ENCODE measurements around the gene SLC36A3. TPM values are rescaled to one million over a fixed set of nuclear protein-coding genes. Genes with fewer than 3 reads are reported as not detected.
A peak's percentile ranks its signal among the peaks of the same experiment; 100 is the strongest.
"Not testable (repeated sequence)": the region's sequence is repeated elsewhere in the genome, so short reads cannot be mapped to it uniquely, and the experiment has no call there.

SLC36A3 gene
- total RNA-seq, 1 donor from 2014 or later: not detected

DNA sequence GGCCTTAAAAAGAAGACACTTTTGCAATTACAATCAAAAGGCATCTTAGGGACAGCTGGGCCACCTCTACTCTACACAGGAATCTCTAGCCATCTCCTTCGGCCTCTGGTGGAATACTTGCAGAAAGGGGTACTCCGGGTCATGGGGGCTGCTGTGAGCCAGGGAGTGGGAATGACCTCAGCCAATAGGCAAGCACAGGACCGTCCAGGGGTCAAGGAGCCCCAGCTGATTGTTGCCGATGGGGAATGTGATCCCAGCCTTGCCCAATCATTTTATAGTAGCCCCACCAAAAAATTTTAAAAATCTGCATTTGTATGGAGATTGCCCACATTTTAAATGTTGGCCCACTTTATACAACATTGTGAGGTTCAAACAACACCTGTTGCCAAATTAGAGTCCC, 16.9 kb upstream of the SLC36A3 start:
- no peak overlapping the region for H3K4me3 Mint-ChIP-seq (ENCODE audit: low read depth)
- intact Hi-C loops (cut with micrococcal nuclease): no loop called here
- no peak for DNase-seq (ENCODE audit: low spot score)
- no peak overlapping the region for H3K27ac Mint-ChIP-seq
- H3K9me3 Mint-ChIP-seq: no peaks in the 10 kb centered on the region
- H3K4me1 Mint-ChIP-seq (ENCODE audit: low read depth): no peaks in the 10 kb centered on the region
- H3K27me3 Mint-ChIP-seq (ENCODE audit: low read depth): peaks cover 6% of the 10 kb centered on the region
- no peaks in the 10 kb centered on the region for H3K36me3 Mint-ChIP-seq (ENCODE audit: low read depth)

DNA sequence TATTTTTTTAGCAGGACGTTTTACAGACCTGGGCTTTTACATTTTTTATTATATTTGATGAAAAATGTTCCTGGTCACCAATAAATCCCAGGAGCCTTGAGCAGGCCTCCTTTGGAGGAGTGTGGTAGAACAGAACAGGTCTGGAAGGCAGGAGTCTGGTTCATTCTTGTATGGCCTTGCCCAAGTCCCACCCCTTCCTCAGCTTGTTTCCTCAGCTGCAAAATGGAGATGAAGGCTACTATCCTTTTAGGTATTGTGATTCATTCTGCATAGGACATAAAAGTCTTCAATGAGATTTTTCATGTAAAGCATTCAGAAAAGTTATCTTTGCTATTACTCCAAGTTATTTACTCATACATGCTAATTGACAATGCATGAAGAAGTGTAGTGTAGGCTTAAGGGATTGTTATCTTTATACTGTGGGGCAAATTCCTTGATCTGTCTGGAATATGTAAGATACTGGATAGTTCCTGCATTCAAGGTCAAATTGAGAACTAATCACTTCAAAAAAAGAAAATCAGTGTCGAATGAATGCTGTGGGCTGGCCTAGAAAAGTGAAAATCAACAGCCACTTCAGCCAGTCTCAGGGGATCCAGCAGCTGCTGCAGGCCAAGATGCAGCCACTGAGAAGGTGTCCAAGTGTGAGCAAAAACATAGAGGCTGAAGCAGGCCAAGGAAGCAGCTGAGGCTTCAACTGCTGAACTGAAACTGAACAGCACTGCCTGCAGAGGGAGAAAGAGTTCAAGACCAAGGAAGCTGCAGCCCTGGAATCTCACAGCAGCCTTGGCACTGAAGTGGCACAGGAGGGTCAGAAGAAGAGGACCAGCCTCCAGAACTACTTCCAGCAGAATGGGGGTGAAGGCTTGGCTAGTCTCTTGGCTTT, 15.5 kb upstream of the SLC36A3 start:
- H3K4me1 Mint-ChIP-seq (ENCODE audit: low read depth): no peaks in the 10 kb centered on the region
- H3K4me3 Mint-ChIP-seq (ENCODE audit: low read depth): no peak overlapping the region
- H3K9me3 Mint-ChIP-seq: no peaks in the 10 kb centered on the region
- peaks cover 8% of the 10 kb centered on the region for H3K27me3 Mint-ChIP-seq (ENCODE audit: low read depth)
- no peak overlapping the region for H3K27ac Mint-ChIP-seq
- no peaks in the 10 kb centered on the region for H3K36me3 Mint-ChIP-seq (ENCODE audit: low read depth)
- no peak for DNase-seq (ENCODE audit: low spot score)
- intact Hi-C loops (cut with micrococcal nuclease): loop anchor here (5.0 kb wide), 1 partner anchor 37 kb away; no protein-coding TSS in a partner anchor

DNA sequence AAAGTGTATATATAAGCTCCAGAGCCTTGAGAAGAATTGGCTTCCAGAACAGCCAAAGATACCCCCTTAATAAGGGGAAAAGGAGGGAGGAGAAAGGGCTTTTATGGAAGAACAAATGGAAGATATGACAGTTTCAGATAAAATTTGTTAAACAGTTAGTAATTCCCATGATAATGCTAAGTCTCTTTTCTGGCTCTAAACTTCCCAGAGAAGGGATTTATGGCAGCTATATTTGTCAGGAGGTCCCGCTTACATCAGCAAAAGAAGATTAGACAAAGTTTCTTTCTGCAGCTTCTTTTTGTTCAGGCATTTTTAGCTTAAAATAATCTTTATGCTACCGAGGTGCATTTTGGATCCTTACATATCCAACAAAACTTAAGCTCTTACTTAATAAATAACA, 14.3 kb upstream of the SLC36A3 start:
- intact Hi-C loops (cut with micrococcal nuclease): loop anchor here (5.0 kb wide), 1 partner anchor 36 kb away; no protein-coding TSS in a partner anchor

DNA sequence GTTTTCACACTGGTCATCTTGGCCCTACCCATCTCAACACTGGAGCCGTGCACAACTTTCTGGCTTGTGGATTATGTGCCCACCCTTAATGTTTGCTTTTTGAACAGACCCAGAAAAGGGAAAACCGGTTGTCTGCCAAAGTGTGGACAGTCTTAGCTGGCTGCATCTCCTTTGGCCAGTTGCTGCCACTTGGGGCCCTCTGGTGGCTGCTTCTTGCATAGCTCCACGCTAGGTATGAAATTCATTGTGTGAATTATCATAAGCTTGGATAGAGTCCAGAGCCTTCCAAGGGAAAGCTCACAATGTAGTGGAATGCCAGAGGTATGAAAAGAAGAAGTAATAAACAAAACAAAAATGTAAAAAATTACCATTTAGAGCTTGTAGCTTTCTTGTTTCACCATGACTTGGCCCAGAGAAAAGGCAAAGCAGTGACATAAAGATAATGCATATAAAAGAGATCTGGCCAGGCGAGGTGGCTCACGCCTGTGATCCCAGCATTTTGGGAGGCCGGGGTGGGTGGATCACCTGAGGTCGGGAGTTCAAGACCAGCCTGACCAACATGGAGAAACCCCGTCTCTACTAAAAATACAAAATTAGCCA, 12.5 kb upstream of the SLC36A3 start:
- H3K27me3 Mint-ChIP-seq (ENCODE audit: low read depth): peaks cover 14% of the 10 kb centered on the region
- H3K27ac Mint-ChIP-seq: no peak overlapping the region
- peaks cover 3% of the 10 kb centered on the region for H3K9me3 Mint-ChIP-seq
- no peaks in the 10 kb centered on the region for H3K4me1 Mint-ChIP-seq (ENCODE audit: low read depth)
- intact Hi-C loops (cut with micrococcal nuclease): loop anchor here (5.0 kb wide), 1 partner anchor 34 kb away; no protein-coding TSS in a partner anchor
- DNase-seq (ENCODE audit: low spot score): peak; percentile 18
- no peaks in the 10 kb centered on the region for H3K36me3 Mint-ChIP-seq (ENCODE audit: low read depth)
- H3K4me3 Mint-ChIP-seq (ENCODE audit: low read depth): no peak overlapping the region

More for the DNA sequence above, 14.3 kb upstream of the SLC36A3 start:
- DNase-seq (ENCODE audit: low spot score): no peak
- H3K36me3 Mint-ChIP-seq (ENCODE audit: low read depth): no peaks in the 10 kb centered on the region
- H3K4me1 Mint-ChIP-seq (ENCODE audit: low read depth): no peaks in the 10 kb centered on the region
- no peaks in the 10 kb centered on the region for H3K9me3 Mint-ChIP-seq
- no peak overlapping the region for H3K4me3 Mint-ChIP-seq (ENCODE audit: low read depth)
- no peak overlapping the region for H3K27ac Mint-ChIP-seq
- peaks cover 12% of the 10 kb centered on the region for H3K27me3 Mint-ChIP-seq (ENCODE audit: low read depth)

DNA sequence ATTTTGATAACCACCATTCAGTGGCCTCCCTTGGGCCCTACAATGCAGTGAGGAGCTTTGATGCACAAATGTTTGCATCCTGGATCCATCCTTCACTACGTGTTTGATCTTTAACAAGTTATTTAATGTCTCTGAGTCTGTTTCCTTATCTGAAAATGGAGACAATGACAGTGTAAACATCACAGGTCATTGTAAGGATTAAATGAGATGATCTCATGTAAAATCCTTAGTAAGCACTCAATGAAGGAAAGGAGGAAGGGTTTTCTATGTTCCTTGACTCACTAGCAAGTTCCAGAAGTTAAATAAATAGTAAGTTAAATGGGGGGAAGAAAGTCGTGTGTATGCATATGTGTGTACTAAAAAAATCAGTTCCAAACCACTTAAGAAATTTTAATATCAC, 9.8 kb upstream of the SLC36A3 start:
- H3K4me3 Mint-ChIP-seq (ENCODE audit: low read depth): no peak overlapping the region

DNA sequence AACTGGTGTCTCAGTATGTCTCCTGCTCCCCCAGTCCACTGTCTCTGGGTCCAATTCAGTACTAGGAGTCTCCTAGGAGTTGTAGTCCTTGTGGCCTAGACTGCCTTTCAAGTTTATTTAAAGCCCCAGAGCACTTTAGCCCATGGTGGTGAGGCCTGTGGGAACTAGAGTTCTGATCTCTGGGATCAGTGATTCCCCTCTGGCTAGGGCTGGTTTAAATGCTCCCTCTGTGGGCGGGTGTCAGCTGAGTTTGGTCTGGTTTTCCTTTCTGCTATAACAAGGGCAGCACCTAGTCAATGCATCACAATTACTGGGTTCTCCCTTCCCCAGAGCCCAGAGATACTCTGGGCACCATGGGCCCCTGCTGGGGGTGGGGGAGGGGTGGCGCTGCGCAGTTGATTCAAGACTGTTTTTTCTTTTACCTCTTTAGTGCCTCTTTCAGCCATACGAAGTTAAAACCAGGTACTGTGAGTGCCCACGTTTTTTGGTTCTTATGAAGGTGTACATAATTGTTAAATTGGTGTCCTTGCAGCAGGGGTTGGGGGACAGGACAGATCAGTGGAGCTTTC, 9.3 kb upstream of the SLC36A3 start:
- Mint-ChIP-seq H3K36me3 (ENCODE audit: low read depth) (no peaks in the 10 kb centered on the region), H3K27ac (no peak overlapping the region), H3K4me1 (ENCODE audit: low read depth) (no peaks in the 10 kb centered on the region), H3K27me3 (ENCODE audit: low read depth) (peaks cover 19% of the 10 kb centered on the region), H3K4me3 (ENCODE audit: low read depth) (no peak overlapping the region), H3K9me3 (peaks cover 10% of the 10 kb centered on the region)
- intact Hi-C loops (cut with micrococcal nuclease): no loop called here
- no peak for DNase-seq (ENCODE audit: low spot score)

More for the DNA sequence above, 9.8 kb upstream of the SLC36A3 start:
- Mint-ChIP-seq H3K36me3 (ENCODE audit: low read depth) (no peaks in the 10 kb centered on the region), H3K4me1 (ENCODE audit: low read depth) (no peaks in the 10 kb centered on the region), H3K9me3 (peaks cover 10% of the 10 kb centered on the region), H3K27me3 (ENCODE audit: low read depth) (peaks cover 16% of the 10 kb centered on the region), H3K27ac (no peak overlapping the region)
- intact Hi-C loops (cut with micrococcal nuclease): no loop called here
- no peak for DNase-seq (ENCODE audit: low spot score)

DNA sequence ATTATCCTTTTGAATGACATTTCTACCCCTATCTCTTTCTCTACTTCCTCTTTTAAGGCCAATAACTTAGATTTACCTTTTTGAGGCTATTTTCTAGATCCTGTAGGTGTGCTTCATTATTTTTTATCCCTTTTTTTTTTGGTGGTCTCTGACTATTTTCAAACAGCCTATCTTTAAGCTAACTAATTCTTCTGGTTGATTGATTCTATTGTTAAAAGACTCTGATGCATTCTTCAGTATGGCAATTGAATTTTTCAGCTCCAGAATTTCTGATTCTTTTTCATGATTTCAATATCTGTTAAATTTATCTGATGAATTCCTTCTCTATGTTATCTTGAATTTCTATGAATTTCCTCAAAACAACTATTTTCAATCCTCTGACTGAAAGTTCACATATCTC, 7.4 kb upstream of the SLC36A3 start:
- H3K27me3 Mint-ChIP-seq (ENCODE audit: low read depth): peaks cover 33% of the 10 kb centered on the region
- DNase-seq (ENCODE audit: low spot score): no peak
- H3K4me3 Mint-ChIP-seq (ENCODE audit: low read depth): no peak overlapping the region
- peaks cover 10% of the 10 kb centered on the region for H3K9me3 Mint-ChIP-seq
- H3K27ac Mint-ChIP-seq: no peak overlapping the region
- intact Hi-C loops (cut with micrococcal nuclease): no loop called here
- no peaks in the 10 kb centered on the region for H3K4me1 Mint-ChIP-seq (ENCODE audit: low read depth)
- H3K36me3 Mint-ChIP-seq (ENCODE audit: low read depth): no peaks in the 10 kb centered on the region

DNA sequence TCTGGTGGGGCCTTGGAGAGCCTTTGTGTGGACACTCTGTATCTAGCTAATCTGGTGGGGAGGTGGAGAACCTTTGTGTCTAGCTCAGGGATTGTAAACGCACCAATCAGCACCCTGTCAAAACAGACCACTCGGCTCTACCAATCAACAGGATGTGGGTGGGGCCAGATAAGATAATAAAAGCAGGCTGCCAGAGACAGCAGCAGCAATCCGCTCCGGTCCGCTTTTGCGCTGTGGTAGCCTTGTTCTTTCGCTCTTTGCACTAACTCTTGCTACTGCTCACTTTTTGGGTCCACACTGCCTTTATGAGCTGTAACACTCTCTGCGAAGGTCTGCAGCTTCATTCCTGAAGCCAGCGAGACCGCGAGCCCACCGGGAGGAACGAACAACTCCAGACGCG, 6.3 kb upstream of the SLC36A3 start:
- H3K4me3 Mint-ChIP-seq (ENCODE audit: low read depth); H3K27ac Mint-ChIP-seq; DNase-seq (ENCODE audit: low spot score); intact Hi-C loops (cut with micrococcal nuclease); H3K36me3 Mint-ChIP-seq (ENCODE audit: low read depth); H3K4me1 Mint-ChIP-seq (ENCODE audit: low read depth): not testable (repeated sequence)
- Mint-ChIP-seq H3K27me3 (ENCODE audit: low read depth) (peaks cover 34% of the 10 kb centered on the region), H3K9me3 (peaks cover 10% of the 10 kb centered on the region)

DNA sequence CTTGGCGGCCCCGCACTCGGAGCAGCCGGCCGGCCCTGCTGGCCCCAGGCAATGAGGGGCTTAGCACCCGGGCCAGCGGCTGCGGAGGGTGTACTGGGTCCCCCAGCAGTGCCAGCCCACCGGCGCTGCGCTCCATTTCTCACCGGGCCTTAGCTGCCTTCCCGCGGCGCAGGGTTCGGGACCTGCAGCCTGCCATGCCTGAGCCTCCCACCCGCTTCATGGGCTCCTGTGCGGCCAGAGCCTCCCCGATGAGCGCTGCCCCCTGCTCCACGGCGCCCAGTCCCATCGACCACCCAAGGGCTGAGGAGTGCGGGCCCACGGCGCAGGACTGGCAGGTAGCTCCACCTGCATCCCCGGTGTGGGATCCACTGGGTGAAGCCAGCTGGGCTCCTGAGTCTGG, 5.7 kb upstream of the SLC36A3 start:
- intact Hi-C loops (cut with micrococcal nuclease); H3K4me1 Mint-ChIP-seq (ENCODE audit: low read depth); H3K36me3 Mint-ChIP-seq (ENCODE audit: low read depth); H3K4me3 Mint-ChIP-seq (ENCODE audit: low read depth); H3K27ac Mint-ChIP-seq; DNase-seq (ENCODE audit: low spot score): not testable (repeated sequence)
- H3K27me3 Mint-ChIP-seq (ENCODE audit: low read depth): peaks cover 35% of the 10 kb centered on the region
- peaks cover 10% of the 10 kb centered on the region for H3K9me3 Mint-ChIP-seq

DNA sequence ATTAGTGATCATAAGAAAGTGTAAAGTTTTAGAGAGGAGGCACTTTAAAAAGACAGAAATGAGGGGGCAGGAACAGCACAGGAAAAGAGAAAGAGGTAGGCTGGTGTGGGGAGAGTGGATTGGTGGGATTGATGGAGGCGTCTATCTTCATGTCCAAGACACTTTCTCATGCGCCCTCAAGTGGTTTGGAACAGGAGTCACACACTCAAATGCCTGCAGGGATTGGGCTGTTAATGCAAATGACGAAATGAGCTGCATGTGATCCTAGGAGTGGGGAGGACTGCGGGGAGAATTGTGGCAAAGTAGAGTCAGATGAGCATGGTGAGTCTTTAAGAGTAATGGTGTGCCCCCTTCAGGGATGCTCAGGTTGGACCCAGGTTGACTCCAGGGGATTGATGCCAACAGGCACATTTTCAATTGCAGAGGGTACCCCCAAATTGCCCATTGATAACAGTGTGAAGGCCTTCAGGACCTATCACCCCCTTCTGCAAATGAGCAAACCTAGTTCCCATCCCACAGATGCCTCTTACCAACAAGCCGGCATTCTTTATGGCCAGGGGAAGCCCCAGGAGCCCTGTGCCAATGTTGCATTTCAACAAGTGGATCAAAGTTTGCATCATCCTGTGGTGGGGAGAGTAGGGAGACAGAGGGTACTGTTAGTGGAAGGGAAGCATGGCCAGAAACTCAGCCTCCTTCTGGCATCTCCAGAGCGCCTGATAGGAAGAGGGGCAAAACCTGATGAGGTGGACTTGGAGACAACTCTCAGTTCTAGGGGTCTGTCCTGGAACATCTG, 5.3 kb downstream of the SLC36A3 start:
- intact Hi-C loops (cut with micrococcal nuclease): no loop called here
- Mint-ChIP-seq H3K4me3 (ENCODE audit: low read depth) (no peak overlapping the region), H3K4me1 (ENCODE audit: low read depth) (no peaks in the 10 kb centered on the region), H3K27me3 (ENCODE audit: low read depth) (peaks cover 19% of the 10 kb centered on the region), H3K27ac (no peak overlapping the region), H3K9me3 (no peaks in the 10 kb centered on the region), H3K36me3 (ENCODE audit: low read depth) (no peaks in the 10 kb centered on the region)
- DNase-seq (ENCODE audit: low spot score): no peak

DNA sequence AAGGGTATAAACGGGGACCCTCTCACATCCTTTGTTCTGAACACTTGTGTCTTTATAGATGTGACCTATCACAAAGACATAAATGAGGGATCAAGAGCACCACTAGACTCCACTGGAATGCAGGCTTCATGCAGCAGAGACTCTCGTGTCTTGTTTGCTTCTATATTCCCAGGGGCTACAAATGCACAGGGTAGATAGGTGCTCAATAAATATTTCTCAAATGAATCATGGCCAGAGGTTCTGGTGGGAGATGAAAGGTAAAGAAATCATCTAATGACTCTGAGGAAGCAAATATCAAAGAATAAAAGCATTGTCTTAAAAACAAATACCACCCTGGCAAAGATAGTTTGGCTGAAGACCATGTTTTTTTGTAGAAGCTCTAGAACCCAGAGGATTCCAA, 6.6 kb downstream of the SLC36A3 start:
- no peak overlapping the region for H3K4me3 Mint-ChIP-seq (ENCODE audit: low read depth)
- H3K4me1 Mint-ChIP-seq (ENCODE audit: low read depth): no peaks in the 10 kb centered on the region
- intact Hi-C loops (cut with micrococcal nuclease): no loop called here
- no peaks in the 10 kb centered on the region for H3K9me3 Mint-ChIP-seq
- no peak for DNase-seq (ENCODE audit: low spot score)
- peaks cover 11% of the 10 kb centered on the region for H3K27me3 Mint-ChIP-seq (ENCODE audit: low read depth)
- no peaks in the 10 kb centered on the region for H3K36me3 Mint-ChIP-seq (ENCODE audit: low read depth)
- no peak overlapping the region for H3K27ac Mint-ChIP-seq

DNA sequence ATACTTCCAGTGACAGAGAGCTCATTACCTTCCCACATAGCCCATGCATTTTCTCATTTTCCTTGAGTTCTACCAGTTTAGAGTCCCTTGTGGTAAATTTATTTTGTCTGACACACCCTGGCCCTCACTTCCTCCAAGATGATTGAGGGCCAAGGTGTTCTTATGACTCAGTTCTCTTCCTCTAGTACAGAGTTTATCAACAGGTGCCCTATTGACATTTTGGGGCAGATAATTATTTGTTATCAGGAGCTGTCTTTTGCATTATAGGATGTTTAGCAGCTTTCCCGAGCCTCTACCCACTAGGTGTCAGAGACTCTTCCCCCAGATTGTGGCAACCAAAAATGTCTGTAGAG, 7.1 kb downstream of the SLC36A3 start:
- no peak overlapping the region for H3K27ac Mint-ChIP-seq
- no peaks in the 10 kb centered on the region for H3K36me3 Mint-ChIP-seq (ENCODE audit: low read depth)
- H3K4me3 Mint-ChIP-seq (ENCODE audit: low read depth): no peak overlapping the region
- peaks cover 8% of the 10 kb centered on the region for H3K27me3 Mint-ChIP-seq (ENCODE audit: low read depth)
- intact Hi-C loops (cut with micrococcal nuclease): no loop called here
- no peaks in the 10 kb centered on the region for H3K4me1 Mint-ChIP-seq (ENCODE audit: low read depth)
- H3K9me3 Mint-ChIP-seq: no peaks in the 10 kb centered on the region
- no peak for DNase-seq (ENCODE audit: low spot score)

Data from activated T-helper 2 cell treated with anti-CD3 and anti-CD28 coated beads, Interferon-gamma antibody, Interleukin-2, Interleukin-4, amounts not matched to agents 10 μg/mL and 5 μg/mL and 100 μg/mL, durations not matched to agents 14 hours and 24 hours and 36 hours (primary cell).